Endothelial cell of umbilical vein (primary cell): ENCODE results near the gene KRT6A. TPM values are rescaled to one million over a fixed set of nuclear protein-coding genes. Genes with fewer than 3 reads are reported as not detected.

Experiments used
- BruUV-seq: library from RNA; stranded (reverse); fragments of 400-500 nt; replicated peaks from 2 replicates; lab custom pipeline; 2021; lab: Mats Ljungman, UMichigan
- CTCF ChIA-PET: fragments of 300-600, 350-600 bp; sonication (Branson Sonifier 250); formaldehyde crosslinking; loops from one replicate; lab custom pipeline; 2021; ENCODE audit warnings: antibody characterized with exemption, inconsistent platforms; lab: Charles Lee
- POLR2A ChIA-PET: fragments of 300-600, 350-600 bp; sonication (Branson Sonifier 250); formaldehyde crosslinking; loops from one replicate; lab custom pipeline; 2021; ENCODE audit warnings: antibody characterized with exemption, inconsistent platforms; lab: Charles Lee
- DNase-seq: peaks from one replicate; pipeline ENCODE4 v3.0.0-alpha.2; 2011; ENCODE audit warnings: low read depth, low spot score
- FAIRE-seq: peaks from 2 replicates; lab custom pipeline; 2011; peaks lifted over from hg19 to GRCh38; lab: Jason Lieb, UNC
- H2AFZ ChIP-seq: 2 replicates; pipeline ENCODE4 v1.6.0; 2012; ENCODE audit warnings: low read depth, low read length, control low read depth, inconsistent platforms
- H3K27ac ChIP-seq: 2 replicates; pipeline ENCODE4 v1.5.1; 2011; ENCODE audit warnings: low read depth, mild to moderate bottlenecking, control low read depth, low read length, moderate library complexity; ENCODE audit not compliant: insufficient read depth
- H3K27me3 ChIP-seq, 2 experiments: 2 replicates each; pipeline versions ENCODE4 v1.6.0 to v1.6.1; 2011; ENCODE audit warnings: low read length in 2 of 2, mixed read lengths in 1 of 2; ENCODE audit not compliant: control insufficient read depth in 2 of 2, insufficient read depth in 2 of 2
- H3K36me3 ChIP-seq, 2 experiments: 2 replicates in 1 of 2; 3 replicates in 1 of 2; pipeline ENCODE4 v1.5.1; 2011; ENCODE audit warnings: low read length in 2 of 2, mild to moderate bottlenecking in 1 of 2, moderate library complexity in 1 of 2; ENCODE audit not compliant: control insufficient read depth in 2 of 2, insufficient read depth in 2 of 2; ENCODE audit errors: extremely low read depth in 1 of 2
- H3K4me1 ChIP-seq: 3 replicates; pipeline ENCODE4 v1.5.1; 2011; ENCODE audit warnings: mild to moderate bottlenecking, low read length; ENCODE audit not compliant: control insufficient read depth, insufficient read depth; ENCODE audit errors: extremely low read depth
- H3K4me2 ChIP-seq: 2 replicates; pipeline ENCODE4 v1.6.1; 2011; ENCODE audit warnings: low read length, control low read depth, mixed read lengths; ENCODE audit not compliant: insufficient read depth
- H3K4me3 ChIP-seq, 3 experiments: fragments of 200-600 bp in 1 of 3; sonication (generic), shearing (Covaris generic) in 1 of 3; replicated peaks in 1 of 3; 2 replicates each; pipeline ENCODE4 v1.5.1; 2011 to 2016; ENCODE audit warnings: control low read depth in 3 of 3, low read length in 3 of 3, mild to moderate bottlenecking in 2 of 3, inconsistent platforms in 1 of 3, low read depth in 1 of 3, moderate library complexity in 1 of 3; ENCODE audit not compliant: insufficient read depth in 1 of 3
- H3K79me2 ChIP-seq: 2 replicates; pipeline ENCODE4 v1.6.0; 2012; ENCODE audit warnings: low read length, inconsistent platforms; ENCODE audit not compliant: control insufficient read depth, insufficient read depth
- H3K9ac ChIP-seq: replicated peaks from 2 replicates; pipeline ENCODE3; 2011; ENCODE audit warnings: low read length, control low read depth; ENCODE audit not compliant: insufficient read depth; ENCODE audit errors: extremely low read depth
- H3K9me1 ChIP-seq: replicated peaks from 3 replicates; pipeline ENCODE4 v1.6.0; 2011; ENCODE audit warnings: mild to moderate bottlenecking, low read length; ENCODE audit not compliant: control insufficient read depth, insufficient read depth; ENCODE audit errors: extremely low read depth
- H3K9me3 ChIP-seq: replicated peaks from 2 replicates; pipeline ENCODE4 v1.5.1; 2012; ENCODE audit warnings: low read length, inconsistent platforms; ENCODE audit not compliant: control insufficient read depth, insufficient read depth
- H4K20me1 ChIP-seq: replicated peaks from 2 replicates; pipeline ENCODE3; 2011; ENCODE audit warnings: mild to moderate bottlenecking, low read length; ENCODE audit not compliant: control insufficient read depth, insufficient read depth; ENCODE audit errors: extremely low read depth
- EZH2 ChIP-seq: IDR thresholded peaks from 2 replicates; pipeline ENCODE4 v1.6.1; 2012; ENCODE audit warnings: borderline replicate concordance, low read depth, mild to moderate bottlenecking, moderate library complexity, low read length, inconsistent platforms; ENCODE audit not compliant: severe bottlenecking
- FOS ChIP-seq: IDR thresholded peaks from 2 replicates; pipeline ENCODE4 v1.6.1; 2011; ENCODE audit warnings: mild to moderate bottlenecking, low read length, moderate library complexity, borderline replicate concordance; ENCODE audit not compliant: insufficient read depth
- GATA2 ChIP-seq: IDR thresholded peaks from 2 replicates; pipeline ENCODE4 v1.7.0; 2011; ENCODE audit warnings: low read depth, mild to moderate bottlenecking, moderate library complexity, mixed read lengths, low read length; ENCODE audit not compliant: insufficient read length, insufficient read depth
- JUN ChIP-seq: IDR thresholded peaks from 2 replicates; pipeline ENCODE4 v1.6.1; 2011; ENCODE audit warnings: borderline replicate concordance, low read depth; ENCODE audit not compliant: insufficient read length, insufficient read depth
- MYC ChIP-seq: IDR thresholded peaks from one replicate; pipeline ENCODE4 v1.6.1; 2011; ENCODE audit warnings: mild to moderate bottlenecking, low read depth, low read length
- POLR2A ChIP-seq: IDR thresholded peaks from 2 replicates; pipeline ENCODE4 v1.6.1; 2012; ENCODE audit warnings: low read depth, mild to moderate bottlenecking, control low read depth, low read length
- POLR2AphosphoS5 ChIP-seq: IDR thresholded peaks from 2 replicates; pipeline ENCODE4 v1.6.1; 2012; ENCODE audit warnings: low read depth, mild to moderate bottlenecking, control low read depth, low read length, moderate library complexity; ENCODE audit not compliant: insufficient read depth
- dilution Hi-C: fragments of 300-500 bp; cut with MboI; formaldehyde crosslinking; loops from one replicate; pipeline ENCODE4 v1.15.0; 2019; ENCODE audit warnings: low sequenced_read_pairs; ENCODE audit not compliant: extremely low pct_ligation_motif_present
- intact Hi-C: fragments of 100-400 bp; cut with micrococcal nuclease; formaldehyde crosslinking; loops from one replicate; pipeline ENCODE4 v1.10.0; 2022
- polyA plus RNA-seq, 4 experiments: library from polyadenylated mRNA; depleted of rRNA in 3 of 4; stranded (reverse) in 3 of 4; unstranded in 1 of 4; fragments of >200 nt; gene quantifications; 2 replicates each; pipeline versions ENCODE4 v1.2.1 to v1.2.3, GENCODE V29; 2011 to 2012; ENCODE audit warnings: missing spikeins in 1 of 4
- total RNA-seq: library from RNA; stranded (reverse); gene quantifications from 2 replicates; pipeline ENCODE4 v1.2.3, GENCODE V29; 2021
- TF ChIP-seq, protein P1 (sequence below), 2 donors: IDR thresholded peaks; 1 replicate in 1 of 2; 2 replicates in 1 of 2; pipeline ENCODE4 v1.5.1; 2011; ENCODE audit warnings: low read length in 2 of 2, mild to moderate bottlenecking in 2 of 2, moderate library complexity in 2 of 2, control low read depth in 1 of 2, inconsistent platforms in 1 of 2, low read depth in 1 of 2; ENCODE audit not compliant: insufficient read depth in 1 of 2; ENCODE audit errors: extremely low read depth in 1 of 2
- TF ChIP-seq, protein P2 (sequence below): IDR thresholded peaks from 2 replicates; pipeline ENCODE4 v1.6.1; 2011; ENCODE audit not compliant: insufficient read depth, insufficient read length

KRT6A gene
- total and polyA plus RNA-seq, 2 donors (not counting 3 experiments of a cell fraction or from before 2014, with no cell fraction given), result 0.64 TPM; not detected in 1

DNA sequence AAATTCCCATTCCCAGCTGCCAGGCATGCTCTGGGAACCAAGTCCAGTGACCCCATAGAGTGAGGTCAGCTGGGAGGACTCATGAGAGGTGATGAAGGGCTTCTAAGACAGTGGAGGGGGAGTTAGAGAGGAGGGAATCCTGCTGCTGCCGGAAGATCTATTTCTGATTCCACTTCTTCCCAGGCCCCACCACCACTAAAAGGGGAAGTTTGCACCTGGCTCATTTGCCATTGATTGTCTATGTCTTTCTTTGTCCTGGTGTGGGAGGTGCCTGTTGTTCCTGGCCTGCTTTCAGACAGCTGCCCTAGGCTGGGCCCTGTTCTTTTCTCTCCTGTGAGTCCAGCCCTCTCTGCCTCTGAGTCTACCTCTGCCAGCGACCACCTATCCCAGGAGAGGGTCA, 3.0 kb upstream of the KRT6A start:
- ChIA-PET POLR2A (no interaction called here), CTCF (no interaction called here)
- Histone ChIP-seq H3K27ac (no peak overlapping the region), H3K27me3 (peaks cover 10% of the 10 kb centered on the region in 2 experiments), H3K4me3 (no peak overlapping the region), H4K20me1 (no peaks in the 10 kb centered on the region), H3K9ac (no peak overlapping the region), H3K4me1 (no peaks in the 10 kb centered on the region), H2AFZ (no peak overlapping the region), H3K79me2 (no peaks in the 10 kb centered on the region), H3K9me3 (no peaks in the 10 kb centered on the region), H3K9me1 (no peaks in the 10 kb centered on the region), H3K36me3 (no peaks in the 10 kb centered on the region), H3K4me2 (no peak overlapping the region)
- dilution Hi-C loops (no loop called here), intact Hi-C loops (no loop called here)
- TF ChIP-seq, protein P1, sequence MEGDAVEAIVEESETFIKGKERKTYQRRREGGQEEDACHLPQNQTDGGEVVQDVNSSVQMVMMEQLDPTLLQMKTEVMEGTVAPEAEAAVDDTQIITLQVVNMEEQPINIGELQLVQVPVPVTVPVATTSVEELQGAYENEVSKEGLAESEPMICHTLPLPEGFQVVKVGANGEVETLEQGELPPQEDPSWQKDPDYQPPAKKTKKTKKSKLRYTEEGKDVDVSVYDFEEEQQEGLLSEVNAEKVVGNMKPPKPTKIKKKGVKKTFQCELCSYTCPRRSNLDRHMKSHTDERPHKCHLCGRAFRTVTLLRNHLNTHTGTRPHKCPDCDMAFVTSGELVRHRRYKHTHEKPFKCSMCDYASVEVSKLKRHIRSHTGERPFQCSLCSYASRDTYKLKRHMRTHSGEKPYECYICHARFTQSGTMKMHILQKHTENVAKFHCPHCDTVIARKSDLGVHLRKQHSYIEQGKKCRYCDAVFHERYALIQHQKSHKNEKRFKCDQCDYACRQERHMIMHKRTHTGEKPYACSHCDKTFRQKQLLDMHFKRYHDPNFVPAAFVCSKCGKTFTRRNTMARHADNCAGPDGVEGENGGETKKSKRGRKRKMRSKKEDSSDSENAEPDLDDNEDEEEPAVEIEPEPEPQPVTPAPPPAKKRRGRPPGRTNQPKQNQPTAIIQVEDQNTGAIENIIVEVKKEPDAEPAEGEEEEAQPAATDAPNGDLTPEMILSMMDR (IDR thresholded peaks at IDR 0.05; ENCODE audit: extremely low read depth in 1 of 2, insufficient read depth in 1 of 2, low read depth in 1 of 2, low read length in 2 of 2), result no peak
- no peak for TF ChIP-seq EZH2
- TF ChIP-seq POLR2A, result no peak
- TF ChIP-seq FOS, result no peak
- TF ChIP-seq, protein P2, sequence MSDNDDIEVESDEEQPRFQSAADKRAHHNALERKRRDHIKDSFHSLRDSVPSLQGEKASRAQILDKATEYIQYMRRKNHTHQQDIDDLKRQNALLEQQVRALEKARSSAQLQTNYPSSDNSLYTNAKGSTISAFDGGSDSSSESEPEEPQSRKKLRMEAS, result no peak
- TF ChIP-seq GATA2, result no peak
- no peak for TF ChIP-seq POLR2AphosphoS5
- TF ChIP-seq MYC, result no peak
- TF ChIP-seq JUN, result no peak
- DNase-seq, result no peak
- FAIRE-seq, result no peak
- no TSS peak for BruUV-seq
